HepG2 (cell line): ENCODE results near the gene STYX. TPM values are rescaled to one million over a fixed set of nuclear protein-coding genes. Genes with fewer than 3 reads are reported as not detected.

Experiments used
- CTCF ChIP-seq: sonication (generic); formaldehyde crosslinking; IDR thresholded peaks from 2 replicates; pipeline ENCODE4 v1.5.0; 2020; ENCODE audit warnings: mild to moderate bottlenecking, missing genetic modification reagents, moderate library complexity
- DPF2 ChIP-seq: sonication (generic); formaldehyde crosslinking; IDR thresholded peaks from 2 replicates; pipeline ENCODE4 v1.4.0; 2020; ENCODE audit warnings: mild to moderate bottlenecking, low read depth, missing genetic modification reagents, borderline replicate concordance
- E2F1 ChIP-seq: sonication (generic); formaldehyde crosslinking; IDR thresholded peaks from 2 replicates; pipeline ENCODE4 v1.5.0; 2020; ENCODE audit warnings: missing genetic modification reagents
- FOXJ3 ChIP-seq: sonication (generic); formaldehyde crosslinking; IDR thresholded peaks from 2 replicates; pipeline ENCODE4 v1.4.0; 2020; ENCODE audit warnings: missing genetic modification reagents, mild to moderate bottlenecking, borderline replicate concordance
- HHEX ChIP-seq: IDR thresholded peaks from 2 replicates; pipeline ENCODE4 v1.6.1; 2016; ENCODE audit warnings: control low read depth
- HNF1B ChIP-seq: sonication (generic); formaldehyde crosslinking; IDR thresholded peaks from 2 replicates; pipeline ENCODE4 v1.5.1; 2020; ENCODE audit warnings: mild to moderate bottlenecking, moderate library complexity, missing genetic modification reagents
- HNRNPH1 ChIP-seq: fragments of 200-400 bp; formaldehyde crosslinking; optimal IDR thresholded peaks from 2 replicates; pipeline ENCODE3; 2017; ENCODE audit warnings: mild to moderate bottlenecking, low read depth, low read length
- REL ChIP-seq: sonication (generic); formaldehyde crosslinking; conservative IDR thresholded peaks from 2 replicates; pipeline ENCODE4 v1.8.0; 2022; ENCODE audit warnings: mild to moderate bottlenecking, missing genetic modification reagents, moderate library complexity
- TRIM22 ChIP-seq: fragments of 450-650 bp; IDR thresholded peaks from 2 replicates; pipeline ENCODE4 v1.6.1; 2017
- ZBTB25 ChIP-seq: IDR thresholded peaks from 2 replicates; pipeline ENCODE4 v1.6.1; 2018; ENCODE audit warnings: missing genetic modification reagents
- ZGPAT ChIP-seq: IDR thresholded peaks from 2 replicates; pipeline ENCODE4 v1.6.1; 2016; ENCODE audit warnings: mild to moderate bottlenecking
- ZNF550 ChIP-seq: sonication (generic); formaldehyde crosslinking; IDR thresholded peaks from 2 replicates; pipeline ENCODE4 v1.4.0; 2020; ENCODE audit warnings: mild to moderate bottlenecking, missing genetic modification reagents, borderline replicate concordance
- ZNF766 ChIP-seq: sonication (generic); formaldehyde crosslinking; IDR thresholded peaks from 2 replicates; pipeline ENCODE4 v1.5.0; 2020; ENCODE audit warnings: missing genetic modification reagents, borderline replicate concordance
- ZNF770 ChIP-seq: sonication (generic); formaldehyde crosslinking; IDR thresholded peaks from 2 replicates; pipeline ENCODE4 v1.5.0; 2020; ENCODE audit warnings: mild to moderate bottlenecking, missing genetic modification reagents
- ZNF773 ChIP-seq: sonication (generic); formaldehyde crosslinking; IDR thresholded peaks from 2 replicates; pipeline ENCODE4 v1.4.0; 2020; ENCODE audit warnings: missing genetic modification reagents, borderline replicate concordance
- ZSCAN21 ChIP-seq: sonication (generic); formaldehyde crosslinking; IDR thresholded peaks from 2 replicates; pipeline ENCODE4 v1.8.0; 2022; ENCODE audit warnings: mild to moderate bottlenecking, missing genetic modification reagents, moderate library complexity, borderline replicate concordance
- polyA plus RNA-seq, 8 experiments: library from polyadenylated mRNA; depleted of rRNA in 3 of 8; stranded (reverse) in 7 of 8; unstranded in 1 of 8; fragments of >200 nt; fragmentation: Illumina TruSeq in 4 of 8; extraction: Trizol in 4 of 8; gene quantifications; 2 replicates each; pipeline versions ENCODE4 v1.2.1 to v1.2.3, GENCODE V29; 2011 to 2016; ENCODE audit warnings: low read depth in 4 of 8, missing spikeins in 1 of 8, mixed read lengths in 1 of 8; ENCODE audit not compliant: insufficient read depth in 1 of 8
- total RNA-seq, 5 experiments: library from RNA; depleted of rRNA; stranded (reverse); fragments of >200 nt; fragmentation: Illumina TruSeq; extraction: Trizol; gene quantifications; 2 replicates each; pipeline ENCODE4 v1.2.3, GENCODE V29; 2016; ENCODE audit warnings: low read depth in 1 of 5

Gene STYX
- total and polyA plus RNA-seq, 2 of the 13 experiments (the other 11 are each of a cell fraction or from before 2014, with no cell fraction given): 6.6 to 10.9 TPM

GRCh38 chr14:52791223-52792096 is 61.5 kb downstream of the STYX start, which contains the start of gene GNPNAT1 (continued):
- peak; percentile 92; the same call in 1 of the 2 replicates for TF ChIP-seq ZGPAT (CRISPR knock-in tag)
- peak; percentile 78 for TF ChIP-seq ZNF770 (CRISPR knock-in tag)
- TF ChIP-seq REL (CRISPR knock-in tag): no peak
- peak; percentile 37 for TF ChIP-seq E2F1 (CRISPR knock-in tag)
- TF ChIP-seq ZNF766 (CRISPR knock-in tag): peak; percentile 54; the same call in 1 of the 2 replicates
- no peak for TF ChIP-seq HNRNPH1
- no peak for TF ChIP-seq ZNF773
- TF ChIP-seq CTCF: peak; percentile 18; the same call in 1 of the 2 replicates
- peak; percentile 70; the same call in 1 of the 2 replicates for TF ChIP-seq ZBTB25 (CRISPR knock-in tag)
- peak; percentile 88; the same call in 1 of the 2 replicates for TF ChIP-seq ZSCAN21 (CRISPR knock-in tag)
- no peak for TF ChIP-seq HHEX (CRISPR knock-in tag)
- 0 out of 2 replicates have a peak, but pooled peaks have one; percentile 22 for TF ChIP-seq ZNF550 (CRISPR knock-in tag)
- TF ChIP-seq TRIM22: no peak
- 0 out of 2 replicates have a peak, but pooled peaks have one; percentile 14 for TF ChIP-seq DPF2 (CRISPR knock-in tag)
- peak; percentile 3; the same call in 1 of the 2 replicates for TF ChIP-seq HNF1B (CRISPR knock-in tag)
- TF ChIP-seq FOXJ3 (CRISPR knock-in tag): no peak; the same call in 1 of the 2 replicates
